ENCODE results near the gene LMBR1L.

GRCh38 chr12:49111206-49111605 lies 559 bp upstream of the LMBR1L start:
- TF ChIP-seq, protein P1, sequence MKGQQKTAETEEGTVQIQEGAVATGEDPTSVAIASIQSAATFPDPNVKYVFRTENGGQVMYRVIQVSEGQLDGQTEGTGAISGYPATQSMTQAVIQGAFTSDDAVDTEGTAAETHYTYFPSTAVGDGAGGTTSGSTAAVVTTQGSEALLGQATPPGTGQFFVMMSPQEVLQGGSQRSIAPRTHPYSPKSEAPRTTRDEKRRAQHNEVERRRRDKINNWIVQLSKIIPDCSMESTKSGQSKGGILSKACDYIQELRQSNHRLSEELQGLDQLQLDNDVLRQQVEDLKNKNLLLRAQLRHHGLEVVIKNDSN (CRISPR knock-in tag; IDR thresholded peaks at IDR 0.05) = no peak
- TF ChIP-seq, protein P2, sequence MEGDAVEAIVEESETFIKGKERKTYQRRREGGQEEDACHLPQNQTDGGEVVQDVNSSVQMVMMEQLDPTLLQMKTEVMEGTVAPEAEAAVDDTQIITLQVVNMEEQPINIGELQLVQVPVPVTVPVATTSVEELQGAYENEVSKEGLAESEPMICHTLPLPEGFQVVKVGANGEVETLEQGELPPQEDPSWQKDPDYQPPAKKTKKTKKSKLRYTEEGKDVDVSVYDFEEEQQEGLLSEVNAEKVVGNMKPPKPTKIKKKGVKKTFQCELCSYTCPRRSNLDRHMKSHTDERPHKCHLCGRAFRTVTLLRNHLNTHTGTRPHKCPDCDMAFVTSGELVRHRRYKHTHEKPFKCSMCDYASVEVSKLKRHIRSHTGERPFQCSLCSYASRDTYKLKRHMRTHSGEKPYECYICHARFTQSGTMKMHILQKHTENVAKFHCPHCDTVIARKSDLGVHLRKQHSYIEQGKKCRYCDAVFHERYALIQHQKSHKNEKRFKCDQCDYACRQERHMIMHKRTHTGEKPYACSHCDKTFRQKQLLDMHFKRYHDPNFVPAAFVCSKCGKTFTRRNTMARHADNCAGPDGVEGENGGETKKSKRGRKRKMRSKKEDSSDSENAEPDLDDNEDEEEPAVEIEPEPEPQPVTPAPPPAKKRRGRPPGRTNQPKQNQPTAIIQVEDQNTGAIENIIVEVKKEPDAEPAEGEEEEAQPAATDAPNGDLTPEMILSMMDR (IDR thresholded peaks at IDR 0.05) = no peak
- TF ChIP-seq USF2 (CRISPR knock-in tag; IDR thresholded peaks at IDR 0.05) (no peak), E2F4 (CRISPR knock-in tag; IDR thresholded peaks at IDR 0.05; ENCODE audit: borderline replicate concordance, low read depth) (no peak)
- TF ChIP-seq, protein P3, sequence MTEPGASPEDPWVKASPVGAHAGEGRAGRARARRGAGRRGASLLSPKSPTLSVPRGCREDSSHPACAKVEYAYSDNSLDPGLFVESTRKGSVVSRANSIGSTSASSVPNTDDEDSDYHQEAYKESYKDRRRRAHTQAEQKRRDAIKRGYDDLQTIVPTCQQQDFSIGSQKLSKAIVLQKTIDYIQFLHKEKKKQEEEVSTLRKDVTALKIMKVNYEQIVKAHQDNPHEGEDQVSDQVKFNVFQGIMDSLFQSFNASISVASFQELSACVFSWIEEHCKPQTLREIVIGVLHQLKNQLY (CRISPR knock-in tag; IDR thresholded peaks at IDR 0.05) = no peak
